Psoas muscle (tissue), 8 donors: Measurements from ENCODE around the gene ZC2HC1B. TPM values are rescaled to one million over a fixed set of nuclear protein-coding genes. Genes with fewer than 3 reads are reported as not detected.
"Not testable (repeated sequence)": the region's sequence is repeated elsewhere in the genome, so short reads cannot be mapped to it uniquely, and the experiment has no call there.

Experiments
- ATAC-seq, 4 donors: fragments of 200-7000 bp; cut with Tn5 transposase; one replicate each; pipeline ENCODE4 v1.9.1; 2020; ENCODE audit warnings: moderate library complexity in 3 of 4, mild to moderate bottlenecking in 2 of 4
- DNase-seq, 2 donors: peaks; one replicate each; pipeline ENCODE4 v3.0.0-alpha.2; 2020
- H3K27ac ChIP-seq: fragments of 200-600 bp; one replicate; pipeline ENCODE4 v1.8.0; 2022
- H3K27me3 ChIP-seq, 3 donors: fragments of 200-600 bp in 1 of 3; one replicate each; pipeline versions ENCODE4 v1.6.1 to v1.8.0; 2013 to 2022; ENCODE audit warnings: low read length in 2 of 3, mild to moderate bottlenecking in 2 of 3, moderate library complexity in 1 of 3; ENCODE audit not compliant: insufficient read depth in 3 of 3
- H3K36me3 ChIP-seq, 2 donors: fragments of 200-600 bp in 1 of 2; one replicate each; pipeline versions ENCODE4 v1.6.1 to v1.8.0; 2013 to 2022; ENCODE audit warnings: low read depth in 1 of 2, mild to moderate bottlenecking in 1 of 2, moderate library complexity in 1 of 2; ENCODE audit not compliant: insufficient read depth in 1 of 2
- H3K4me1 ChIP-seq: fragments of 200-600 bp; one replicate; pipeline ENCODE4 v1.8.0; 2022
- H3K4me3 ChIP-seq: fragments of 200-600 bp; one replicate; pipeline ENCODE4 v1.8.0; 2022; ENCODE audit warnings: mild to moderate bottlenecking
- H3K9me3 ChIP-seq: fragments of 200-600 bp; one replicate; pipeline ENCODE4 v1.8.0; 2022
- WGBS, 3 donors: extraction: QIAGEN DNeasy Blood & Tissue Kit; methylation state at CpG; one replicate each; pipeline versions ENCODE4 v1.1.6 to v1.1.7; 2013; 5-methylcytosine and 5-hydroxymethylcytosine counted together
- intact Hi-C, 2 donors: fragments of 100-400 bp; cut with DNase I; formaldehyde crosslinking; loops; one replicate each; pipeline versions ENCODE4 v1.11.0 to v1.14.2; 2022
- polyA plus RNA-seq, 3 donors: library from polyadenylated mRNA; stranded (reverse); fragments of 200-250 nt; gene quantifications; one replicate each; pipeline ENCODE4 v1.2.3, GENCODE V29; 2013
- total RNA-seq, 4 donors: library from RNA; stranded (reverse); fragmentation: NEBNext Ultra II Directional in 2 of 4; extraction: Animal tissue kit (Norgen Biotek cat#: 25700) in 2 of 4; gene quantifications; one replicate each; pipeline versions ENCODE4 v1.2.1 to v1.2.4, GENCODE V29; 2021 to 2023
- TF ChIP-seq, protein P1 (sequence below): fragments of 200-600 bp; IDR thresholded peaks from one replicate; pipeline ENCODE4 v1.8.0; 2022; ENCODE audit warnings: antibody characterized with exemption
- donor health status: healthy with polysubstance abuse.
- donor health status: DM: no; HTN: no; CAD: no; lungs with moderate emphysema.
- donor health status: Bipolar disorder and iron deficiency.
- donor health status: healthy.
- donor health status: DM: yes; HTN: yes; CAD: no.
- donor health status: DM: no; HTN: no; CAD: no.
- donor health status: DM: no; HTN: no; CAD: no.
- donor health status: DM: yes; HTN: yes; CAD: no.

The ZC2HC1B gene
- total and polyA plus RNA-seq, 7 donors = 0.56 TPM; not detected in 6

DNA sequence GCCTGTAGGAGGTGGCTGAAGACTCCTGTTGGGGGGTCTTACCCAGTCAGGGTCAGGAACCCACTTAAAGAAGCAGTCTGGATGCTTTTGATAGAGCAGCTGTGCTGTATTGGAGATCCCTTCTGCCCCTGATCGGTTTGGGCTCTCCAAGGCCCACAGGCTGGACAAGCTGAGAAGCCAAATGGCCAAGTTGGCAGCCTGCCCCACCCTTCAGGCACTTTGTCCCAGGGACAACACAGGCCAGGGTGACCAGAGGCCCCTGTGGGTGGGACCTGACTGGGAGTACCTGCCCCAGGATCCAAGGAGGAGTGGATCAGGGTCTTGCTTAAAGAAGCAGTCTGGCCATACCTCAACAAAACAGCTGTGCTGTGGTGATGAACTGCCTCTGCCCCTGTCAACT is 48.4 kb downstream of the ZC2HC1B start:
- TF ChIP-seq, protein P1, sequence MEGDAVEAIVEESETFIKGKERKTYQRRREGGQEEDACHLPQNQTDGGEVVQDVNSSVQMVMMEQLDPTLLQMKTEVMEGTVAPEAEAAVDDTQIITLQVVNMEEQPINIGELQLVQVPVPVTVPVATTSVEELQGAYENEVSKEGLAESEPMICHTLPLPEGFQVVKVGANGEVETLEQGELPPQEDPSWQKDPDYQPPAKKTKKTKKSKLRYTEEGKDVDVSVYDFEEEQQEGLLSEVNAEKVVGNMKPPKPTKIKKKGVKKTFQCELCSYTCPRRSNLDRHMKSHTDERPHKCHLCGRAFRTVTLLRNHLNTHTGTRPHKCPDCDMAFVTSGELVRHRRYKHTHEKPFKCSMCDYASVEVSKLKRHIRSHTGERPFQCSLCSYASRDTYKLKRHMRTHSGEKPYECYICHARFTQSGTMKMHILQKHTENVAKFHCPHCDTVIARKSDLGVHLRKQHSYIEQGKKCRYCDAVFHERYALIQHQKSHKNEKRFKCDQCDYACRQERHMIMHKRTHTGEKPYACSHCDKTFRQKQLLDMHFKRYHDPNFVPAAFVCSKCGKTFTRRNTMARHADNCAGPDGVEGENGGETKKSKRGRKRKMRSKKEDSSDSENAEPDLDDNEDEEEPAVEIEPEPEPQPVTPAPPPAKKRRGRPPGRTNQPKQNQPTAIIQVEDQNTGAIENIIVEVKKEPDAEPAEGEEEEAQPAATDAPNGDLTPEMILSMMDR = no peak
- no peak for ATAC-seq
- H3K27ac ChIP-seq = no peak overlapping the region
- no peaks in the 10 kb centered on the region for H3K36me3 ChIP-seq
- WGBS, 3 donors = 12 to 58% (median 33%) methylated on average over 1 of the region's 1 CpG
- no peaks in the 10 kb centered on the region for H3K4me1 ChIP-seq
- DNase-seq = no peak
- H3K27me3 ChIP-seq = no peaks in the 10 kb centered on the region
- no peak overlapping the region for H3K4me3 ChIP-seq
- intact Hi-C loops = no loop called here
- no peaks in the 10 kb centered on the region for H3K9me3 ChIP-seq

DNA sequence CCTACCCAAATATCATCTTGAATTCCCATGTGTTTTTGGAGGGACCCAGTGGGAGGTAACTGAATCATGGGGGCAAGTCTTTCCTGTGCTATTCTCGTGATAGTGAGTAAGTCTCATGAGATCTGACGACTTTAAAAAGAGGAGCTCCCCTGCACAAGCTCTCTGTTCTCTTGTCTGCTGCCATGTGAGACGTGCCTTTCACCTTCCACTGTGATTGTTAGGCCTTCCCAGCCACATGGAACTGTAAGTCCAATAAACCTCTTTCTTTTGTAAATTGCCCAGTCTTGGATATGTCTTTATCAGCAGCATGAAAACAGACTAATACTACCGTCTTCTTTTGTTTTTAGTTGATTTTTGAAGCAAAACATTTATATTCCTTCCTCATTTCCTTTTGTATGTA is 52.8 kb downstream of the ZC2HC1B start:
- WGBS, 3 donors = 88 to 92% (median 88%) methylated on average over 4 of the region's 4 CpGs
- H3K27ac ChIP-seq, H3K36me3 ChIP-seq, ATAC-seq, H3K27me3 ChIP-seq, intact Hi-C loops, H3K4me1 ChIP-seq, H3K4me3 ChIP-seq, DNase-seq, H3K9me3 ChIP-seq: not testable (repeated sequence)

DNA sequence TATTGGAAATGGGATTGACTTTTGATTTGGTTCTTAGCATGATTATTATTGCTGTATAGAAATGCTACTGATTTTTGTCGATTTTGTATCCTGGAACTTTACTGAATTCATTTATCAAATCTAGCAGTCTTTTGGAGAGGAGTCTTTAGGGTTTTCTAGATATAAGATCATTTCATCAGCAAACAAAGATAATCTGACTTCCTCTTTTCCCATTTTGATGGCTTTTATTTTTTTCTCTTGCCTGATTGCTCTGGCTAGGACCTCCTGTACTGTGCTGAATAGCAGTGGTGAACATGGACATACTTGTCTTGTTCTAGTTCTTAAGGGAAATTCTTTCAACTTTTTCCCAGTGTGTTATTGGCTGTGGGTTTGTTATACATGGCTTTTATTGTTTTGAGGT is 64.6 kb downstream of the ZC2HC1B start:
- Histone ChIP-seq H3K27ac (no peak overlapping the region), H3K36me3 (no peaks in the 10 kb centered on the region), H3K4me3 (no peak overlapping the region), H3K9me3 (no peaks in the 10 kb centered on the region), H3K4me1 (no peaks in the 10 kb centered on the region), H3K27me3 (no peaks in the 10 kb centered on the region)
- no peak for ATAC-seq
- TF ChIP-seq, protein P1 = no peak
- intact Hi-C loops = no loop called here
- WGBS, 3 donors = 93 to 97% (median 96%) methylated on average over 1 of the region's 1 CpG
- DNase-seq = no peak

DNA sequence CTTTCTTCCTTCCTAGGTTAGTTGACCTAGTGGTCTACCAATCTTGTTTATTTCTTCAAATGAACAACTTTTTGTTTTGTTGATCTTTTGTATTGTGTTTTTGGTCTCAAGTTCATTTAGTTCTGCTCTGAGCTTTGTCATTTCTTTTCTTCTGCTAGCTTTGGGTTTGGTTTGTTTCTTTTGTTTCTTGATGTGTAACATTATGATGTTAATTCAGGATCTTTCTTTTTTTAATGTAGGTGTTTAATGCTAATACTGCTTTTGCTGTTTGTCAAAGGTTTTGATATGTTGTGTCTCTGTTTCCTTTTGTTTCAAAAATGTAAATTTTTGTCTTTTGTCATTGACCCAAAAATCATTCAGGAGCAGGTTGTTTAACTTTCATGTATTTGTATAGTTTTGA is 65.7 kb downstream of the ZC2HC1B start:
- no peaks in the 10 kb centered on the region for H3K4me1 ChIP-seq
- ATAC-seq = no peak
- H3K9me3 ChIP-seq = no peaks in the 10 kb centered on the region
- DNase-seq = no peak
- intact Hi-C loops = no loop called here
- H3K27me3 ChIP-seq = no peaks in the 10 kb centered on the region
- TF ChIP-seq, protein P1 = no peak
- no peak overlapping the region for H3K27ac ChIP-seq
- H3K4me3 ChIP-seq = no peak overlapping the region
- no peaks in the 10 kb centered on the region for H3K36me3 ChIP-seq

DNA sequence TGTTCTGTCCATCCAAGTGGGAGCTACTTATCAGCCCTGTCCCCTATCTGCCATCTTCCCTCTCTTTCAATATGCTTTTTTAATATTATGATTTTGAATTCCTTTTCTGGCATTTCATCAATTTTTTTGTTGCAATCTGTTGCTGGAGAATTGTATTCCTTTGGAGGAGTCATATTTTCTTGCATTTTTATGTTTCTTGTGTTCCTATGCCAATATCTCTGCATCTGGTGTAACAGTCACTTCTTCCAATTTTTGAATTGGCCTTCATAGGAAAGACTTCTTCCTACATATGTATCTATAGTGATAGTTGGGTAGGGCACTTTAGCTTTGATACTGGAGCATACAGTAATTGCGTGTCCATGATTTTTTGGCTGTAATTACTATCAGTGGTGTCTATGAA is 70.1 kb downstream of the ZC2HC1B start:
- intact Hi-C loops = no loop called here
- H3K27me3 ChIP-seq = no peaks in the 10 kb centered on the region
- WGBS, 3 donors = 91 to 94% (median 94%) methylated on average over 1 of the region's 1 CpG
- H3K9me3 ChIP-seq = no peaks in the 10 kb centered on the region
- no peak overlapping the region for H3K4me3 ChIP-seq
- TF ChIP-seq, protein P1 = no peak
- no peaks in the 10 kb centered on the region for H3K36me3 ChIP-seq
- ATAC-seq (no peak), DNase-seq (no peak)
- no peak overlapping the region for H3K27ac ChIP-seq
- no peaks in the 10 kb centered on the region for H3K4me1 ChIP-seq
